Uterus (tissue), 2 donors: ENCODE data around the gene SLC17A7.

ENCODE experiments used
- POLR2A ChIP-seq, 2 donors: fragments of 450-650 bp; IDR thresholded peaks; one replicate each; pipeline ENCODE4 v1.6.1; 2016; ENCODE audit warnings: antibody characterized with exemption in 2 of 2, mild to moderate bottlenecking in 1 of 2, moderate library complexity in 1 of 2
- TF ChIP-seq, protein P1 (sequence below), 4 experiments: fragments of 200-600 bp in 2 of 4; fragments of 450-650 bp in 2 of 4; sonication (generic) in 2 of 4; IDR thresholded peaks; one replicate each; pipeline ENCODE4 v1.5.1; 2016 to 2019; ENCODE audit warnings: antibody characterized with exemption in 4 of 4, mild to moderate bottlenecking in 2 of 4, moderate library complexity in 1 of 4

DNA sequence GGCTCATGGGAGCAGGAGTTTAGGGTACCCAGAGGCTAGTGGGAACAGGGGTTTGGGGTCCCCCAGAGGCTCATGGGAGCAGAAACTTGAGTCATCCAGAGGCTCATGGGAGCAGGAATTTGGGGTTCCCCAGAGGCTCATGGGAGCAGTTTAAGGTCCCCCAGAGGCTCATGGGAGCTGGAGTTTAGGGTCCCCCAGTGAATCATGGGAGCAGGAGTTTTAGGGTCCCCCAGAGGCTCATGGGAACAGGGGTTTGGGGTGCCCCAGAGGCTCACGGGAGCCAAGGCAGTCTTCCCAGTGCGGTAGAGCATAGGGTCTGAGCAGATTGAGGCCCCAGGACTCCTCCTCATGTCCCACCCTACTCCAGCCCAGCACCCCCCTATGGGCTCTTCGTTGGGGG is 24.0 kb upstream of the SLC17A7 start:
- TF ChIP-seq, protein P1, sequence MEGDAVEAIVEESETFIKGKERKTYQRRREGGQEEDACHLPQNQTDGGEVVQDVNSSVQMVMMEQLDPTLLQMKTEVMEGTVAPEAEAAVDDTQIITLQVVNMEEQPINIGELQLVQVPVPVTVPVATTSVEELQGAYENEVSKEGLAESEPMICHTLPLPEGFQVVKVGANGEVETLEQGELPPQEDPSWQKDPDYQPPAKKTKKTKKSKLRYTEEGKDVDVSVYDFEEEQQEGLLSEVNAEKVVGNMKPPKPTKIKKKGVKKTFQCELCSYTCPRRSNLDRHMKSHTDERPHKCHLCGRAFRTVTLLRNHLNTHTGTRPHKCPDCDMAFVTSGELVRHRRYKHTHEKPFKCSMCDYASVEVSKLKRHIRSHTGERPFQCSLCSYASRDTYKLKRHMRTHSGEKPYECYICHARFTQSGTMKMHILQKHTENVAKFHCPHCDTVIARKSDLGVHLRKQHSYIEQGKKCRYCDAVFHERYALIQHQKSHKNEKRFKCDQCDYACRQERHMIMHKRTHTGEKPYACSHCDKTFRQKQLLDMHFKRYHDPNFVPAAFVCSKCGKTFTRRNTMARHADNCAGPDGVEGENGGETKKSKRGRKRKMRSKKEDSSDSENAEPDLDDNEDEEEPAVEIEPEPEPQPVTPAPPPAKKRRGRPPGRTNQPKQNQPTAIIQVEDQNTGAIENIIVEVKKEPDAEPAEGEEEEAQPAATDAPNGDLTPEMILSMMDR (IDR thresholded peaks at IDR 0.05): no peak
- no peak for TF ChIP-seq POLR2A (IDR thresholded peaks at IDR 0.05)
